Ovary (tissue), 9 donors: ENCODE data around the gene FRG1. TPM values are rescaled to one million over a fixed set of nuclear protein-coding genes. Genes with fewer than 3 reads are reported as not detected.
"Not testable (repeated sequence)": the region's sequence is repeated elsewhere in the genome, so short reads cannot be mapped to it uniquely, and the experiment has no call there.

Experiments used
- DNase-seq, 5 donors: peaks; one replicate each; pipeline ENCODE4 v3.0.0-alpha.2; 2019 to 2020
- H3K27ac ChIP-seq, 2 donors: fragments of 200-600 bp; one replicate each; pipeline versions ENCODE4 v1.5.1 to v1.8.0; 2019 to 2022
- H3K27me3 ChIP-seq: fragments of 200-600 bp; one replicate; pipeline ENCODE4 v1.8.0; 2022
- H3K36me3 ChIP-seq: fragments of 200-600 bp; sonication (generic); one replicate; pipeline ENCODE4 v1.5.1; 2019
- H3K4me1 ChIP-seq: one replicate; pipeline ENCODE4 v1.8.1; 2013; ENCODE audit warnings: mild to moderate bottlenecking, moderate library complexity; ENCODE audit not compliant: insufficient read depth
- H3K4me3 ChIP-seq: fragments of 200-600 bp; sonication (generic); one replicate; pipeline ENCODE4 v1.5.1; 2017
- H3K9me3 ChIP-seq, 2 donors: fragments of 200-600 bp in 1 of 2; sonication (generic) in 1 of 2; one replicate each; pipeline versions ENCODE4 v1.5.1 to v1.8.1; 2013 to 2019; ENCODE audit warnings: mild to moderate bottlenecking in 1 of 2, moderate library complexity in 1 of 2
- CTCF ChIP-seq, 3 donors: fragments of 450-650 bp in 2 of 3; fragments of 200-600 bp in 1 of 3; IDR thresholded peaks; one replicate each; pipeline versions ENCODE4 v1.5.1 to v1.8.0; 2016 to 2022; ENCODE audit warnings: antibody characterized with exemption in 3 of 3, mild to moderate bottlenecking in 1 of 3
- EP300 ChIP-seq: sonication (generic); formaldehyde crosslinking; IDR thresholded peaks from one replicate; pipeline ENCODE4 v1.6.1; 2017; ENCODE audit warnings: antibody characterized with exemption
- POLR2A ChIP-seq: fragments of 450-650 bp; IDR thresholded peaks from one replicate; pipeline ENCODE4 v1.6.1; 2017; ENCODE audit warnings: antibody characterized with exemption, mild to moderate bottlenecking, moderate library complexity
- WGBS, 3 donors: extraction: QIAGEN DNeasy Blood & Tissue Kit in 1 of 3; methylation state at CpG; one replicate each; pipeline versions ENCODE4 v1.1.5 to v1.1.7; 2013 to 2017; 5-methylcytosine and 5-hydroxymethylcytosine counted together
- intact Hi-C, 4 donors: fragments of 100-400 bp; cut with DNase I; formaldehyde crosslinking; loops; one replicate each; pipeline versions ENCODE4 v1.11.0 to v1.15.1; 2022 to 2023
- polyA plus RNA-seq, 2 donors: library from polyadenylated mRNA; stranded (reverse); fragments of 200-250 nt in 1 of 2; fragments of 350-450 nt in 1 of 2; fragmentation: Illumina TruSeq in 1 of 2; extraction: RNeasy Lipid Tissue Mini Kit (QIAGEN cat#74804) in 1 of 2; gene quantifications; one replicate each; pipeline ENCODE4 v1.2.3, GENCODE V29; 2013 to 2014
- total RNA-seq, 7 donors: library from RNA; depleted of rRNA in 2 of 7; stranded (reverse); fragments of >200 nt in 2 of 7; fragmentation: NEBNext Ultra II Directional in 3 of 7; extraction: Animal tissue kit (Norgen Biotek cat#: 25700) in 3 of 7; gene quantifications; one replicate each; pipeline versions ENCODE4 v1.1.0 to v1.2.4, GENCODE V29; 2016 to 2023
- donor health status: DM: no; HTN: no; CAD: no; lungs with moderate emphysema.
- donor health status: DM: no; HTN: no; CAD: no.
- donor health status: Bipolar disorder and iron deficiency.
- donor health status: DM: yes; HTN: yes; CAD: no.
- donor health status: DM: no; HTN: no; CAD: no.
- donor health status: DM: yes; HTN: yes; CAD: no.

Gene FRG1
- total and polyA plus RNA-seq, 9 donors: 35.0 to 68.7 (median 43.5) TPM

GRCh38 chr4:189969291-189969690 lies 28.6 kb downstream of the FRG1 start:
- H3K36me3 ChIP-seq, H3K4me3 ChIP-seq, H3K4me1 ChIP-seq, H3K27ac ChIP-seq, intact Hi-C loops, H3K27me3 ChIP-seq, H3K9me3 ChIP-seq, DNase-seq: not testable (repeated sequence)
- 57 to 81% (median 58%) methylated on average over 1 of the region's 1 CpG for WGBS, 3 donors

- TF ChIP-seq EP300 (no peak), CTCF (IDR thresholded peaks at IDR 0.05) (no peak), POLR2A (no peak)
- Histone ChIP-seq H3K4me3 (no peak overlapping the region), H3K36me3 (no peaks in the 10 kb centered on the region)
Observed at GRCh38 chr4:189973646-189974045, 33.0 kb downstream of the FRG1 start.

GRCh38 chr4:189974056-189974455 lies 33.4 kb downstream of the FRG1 start:
- Histone ChIP-seq H3K9me3 (no peaks in the 10 kb centered on the region), H3K4me1 (no peaks in the 10 kb centered on the region), H3K36me3 (no peaks in the 10 kb centered on the region), H3K27me3 (no peaks in the 10 kb centered on the region), H3K27ac (no peak overlapping the region), H3K4me3 (no peak overlapping the region)
- TF ChIP-seq POLR2A (no peak), EP300 (no peak), CTCF (IDR thresholded peaks at IDR 0.05) (no peak)
- no peak for DNase-seq
- intact Hi-C loops: no loop called here
- 41 to 52% (median 46%) methylated on average over 5 of the region's 5 CpGs for WGBS, 3 donors

More at GRCh38 chr4:189973646-189974045, 33.0 kb downstream of the FRG1 start:
- intact Hi-C loops: no loop called here
- DNase-seq: no peak
- Histone ChIP-seq H3K9me3 (no peaks in the 10 kb centered on the region), H3K27me3 (no peaks in the 10 kb centered on the region), H3K4me1 (no peaks in the 10 kb centered on the region), H3K27ac (no peak overlapping the region)

- H3K27me3 ChIP-seq: no peaks in the 10 kb centered on the region
- no peaks in the 10 kb centered on the region for H3K36me3 ChIP-seq
- no peaks in the 10 kb centered on the region for H3K4me1 ChIP-seq
- TF ChIP-seq POLR2A (no peak), CTCF (IDR thresholded peaks at IDR 0.05) (no peak), EP300 (no peak)
- 57 to 66% (median 59%) methylated on average over 10 of the region's 10 CpGs for WGBS, 3 donors
- H3K27ac ChIP-seq: no peak overlapping the region
- intact Hi-C loops: no loop called here
- no peak for DNase-seq
- H3K9me3 ChIP-seq: no peaks in the 10 kb centered on the region
- H3K4me3 ChIP-seq: no peak overlapping the region
Observed at GRCh38 chr4:189979196-189980047, 38.8 kb downstream of the FRG1 start.

GRCh38 chr4:189980292-189980691 lies 39.6 kb downstream of the FRG1 start:
- H3K36me3 ChIP-seq, H3K9me3 ChIP-seq, H3K4me1 ChIP-seq, H3K27ac ChIP-seq, DNase-seq, H3K27me3 ChIP-seq, H3K4me3 ChIP-seq, intact Hi-C loops: not testable (repeated sequence)
- WGBS, 3 donors: 44 to 65% (median 45%) methylated on average over 2 of the region's 2 CpGs
